SK-N-SH treated with all-trans-retinoic acid at 6 μM for 48 hours (cell line): ENCODE data around the gene HTR3E.

Experiments
- ARNTL ChIP-seq: fragments of 450-650 bp; formaldehyde crosslinking; IDR thresholded peaks from 2 replicates; pipeline ENCODE4 v1.5.0; 2020; ENCODE audit warnings: low read depth, mild to moderate bottlenecking, moderate library complexity, borderline replicate concordance
- ESRRG ChIP-seq: fragments of 250-450 bp; sonication (Bioruptor Pico); IDR thresholded peaks from 2 replicates; pipeline ENCODE4 v1.6.1; 2021; ENCODE audit warnings: mild to moderate bottlenecking
- GLIS3 ChIP-seq: fragments of 250-450 bp; sonication (Bioruptor Pico); IDR thresholded peaks from 2 replicates; pipeline ENCODE4 v1.5.0; 2020; ENCODE audit warnings: mild to moderate bottlenecking, moderate library complexity
- ISL1 ChIP-seq: fragments of 250-450 bp; sonication (Bioruptor Pico); IDR thresholded peaks from 2 replicates; pipeline ENCODE4 v2.1.2; 2022; ENCODE audit warnings: mild to moderate bottlenecking, moderate library complexity
- OSR1 ChIP-seq: fragments of 250-450 bp; sonication (Bioruptor Pico); IDR thresholded peaks from 2 replicates; pipeline ENCODE4 v1.8.0; 2022; ENCODE audit warnings: moderate library complexity, mild to moderate bottlenecking, inconsistent platforms
- PATZ1 ChIP-seq: fragments of 250-450 bp; sonication (Bioruptor Pico); IDR thresholded peaks from 2 replicates; pipeline ENCODE4 v1.8.0; 2020; ENCODE audit warnings: mild to moderate bottlenecking, moderate library complexity, borderline replicate concordance
- TCF4 ChIP-seq: fragments of 250-450 bp; sonication (Bioruptor Pico); IDR thresholded peaks from 2 replicates; pipeline ENCODE4 v1.8.0; 2021; ENCODE audit warnings: mild to moderate bottlenecking, moderate library complexity, borderline replicate concordance
- ZFP3 ChIP-seq: fragments of 250-450 bp; sonication (Bioruptor Pico); IDR thresholded peaks from 2 replicates; pipeline ENCODE4 v1.5.0; 2020; ENCODE audit warnings: mild to moderate bottlenecking, moderate library complexity
- ZFP30 ChIP-seq: fragments of 450-650 bp; formaldehyde crosslinking; IDR thresholded peaks from 2 replicates; pipeline ENCODE4 v1.5.0; 2022; ENCODE audit warnings: mild to moderate bottlenecking, moderate library complexity
- ZNF8 ChIP-seq: fragments of 450-650 bp; formaldehyde crosslinking; IDR thresholded peaks from 2 replicates; pipeline ENCODE4 v1.5.0; 2020; ENCODE audit warnings: mild to moderate bottlenecking, moderate library complexity
- TF ChIP-seq, protein P1 (sequence below): fragments of 250-450 bp; sonication (Bioruptor Pico); IDR thresholded peaks from 2 replicates; pipeline ENCODE4 v1.5.1; 2020; ENCODE audit warnings: low read depth, mild to moderate bottlenecking, moderate library complexity

GRCh38 chr3:184082034-184082433, 14.8 kb upstream of the HTR3E start:
- TF ChIP-seq PATZ1 (CRISPR knock-in tag) (no peak), ESRRG (CRISPR knock-in tag) (no peak), GLIS3 (CRISPR knock-in tag) (no peak), ARNTL (CRISPR knock-in tag) (no peak), ZFP3 (no peak), ZNF8 (CRISPR knock-in tag) (no peak), ZFP30 (CRISPR knock-in tag) (no peak), ISL1 (CRISPR knock-in tag) (no peak), TCF4 (CRISPR knock-in tag) (no peak), OSR1 (no peak)
- TF ChIP-seq, protein P1, sequence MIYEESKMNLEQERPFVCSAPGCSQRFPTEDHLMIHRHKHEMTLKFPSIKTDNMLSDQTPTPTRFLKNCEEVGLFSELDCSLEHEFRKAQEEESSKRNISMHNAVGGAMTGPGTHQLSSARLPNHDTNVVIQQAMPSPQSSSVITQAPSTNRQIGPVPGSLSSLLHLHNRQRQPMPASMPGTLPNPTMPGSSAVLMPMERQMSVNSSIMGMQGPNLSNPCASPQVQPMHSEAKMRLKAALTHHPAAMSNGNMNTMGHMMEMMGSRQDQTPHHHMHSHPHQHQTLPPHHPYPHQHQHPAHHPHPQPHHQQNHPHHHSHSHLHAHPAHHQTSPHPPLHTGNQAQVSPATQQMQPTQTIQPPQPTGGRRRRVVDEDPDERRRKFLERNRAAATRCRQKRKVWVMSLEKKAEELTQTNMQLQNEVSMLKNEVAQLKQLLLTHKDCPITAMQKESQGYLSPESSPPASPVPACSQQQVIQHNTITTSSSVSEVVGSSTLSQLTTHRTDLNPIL (CRISPR knock-in tag) = no peak
